NCI-H526 treated with DMSO at 0.1 percent for 48 hours (cell line): ENCODE data around the gene HNRNPL.
"Not testable (repeated sequence)": the region's sequence is repeated elsewhere in the genome, so short reads cannot be mapped to it uniquely, and the experiment has no call there.

Experiments
- DNase-seq: peaks from one replicate; lab custom pipeline; 2025; lab: John Stamatoyannopoulos, UW

Gene HNRNPL

DNA sequence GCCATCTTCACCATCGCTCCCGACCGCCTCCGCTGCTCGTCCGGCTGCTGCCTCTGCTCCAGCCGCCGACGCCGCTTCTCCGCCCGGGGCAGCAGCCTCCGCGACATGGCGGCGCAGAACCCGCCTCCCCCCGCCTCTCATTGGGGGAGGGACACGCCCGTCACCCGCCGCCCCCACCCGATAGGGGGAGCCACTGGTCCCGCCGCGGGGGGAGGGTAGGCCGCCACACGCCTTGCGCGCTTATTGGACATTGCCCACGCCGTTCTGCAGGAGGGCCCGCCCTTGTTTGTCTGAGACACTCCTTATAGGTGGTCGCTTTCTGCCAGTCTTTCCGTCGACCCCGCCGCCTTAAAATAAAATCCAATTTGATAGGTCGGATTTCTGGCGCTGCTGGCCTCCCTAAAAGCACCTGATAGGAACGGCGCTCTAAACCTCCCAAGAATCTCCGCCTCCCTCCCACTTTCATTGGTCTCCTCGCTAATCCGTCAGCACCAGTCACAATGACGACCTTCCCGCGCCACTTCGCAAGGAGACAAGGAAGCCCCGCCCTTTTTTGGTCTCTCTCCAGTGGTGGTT, at the start of gene HNRNPL:
Gene HNRNPL (minus strand): TSS at position 127 of the 576 bp plus-strand sequence. CDS start 20 bp downstream, at position 107.
- peak; percentile 100 for DNase-seq

- DNase-seq = no peak
Observed at GRCh38 chr19:38898788-38899446, 49.1 kb upstream of the HNRNPL start.

DNA sequence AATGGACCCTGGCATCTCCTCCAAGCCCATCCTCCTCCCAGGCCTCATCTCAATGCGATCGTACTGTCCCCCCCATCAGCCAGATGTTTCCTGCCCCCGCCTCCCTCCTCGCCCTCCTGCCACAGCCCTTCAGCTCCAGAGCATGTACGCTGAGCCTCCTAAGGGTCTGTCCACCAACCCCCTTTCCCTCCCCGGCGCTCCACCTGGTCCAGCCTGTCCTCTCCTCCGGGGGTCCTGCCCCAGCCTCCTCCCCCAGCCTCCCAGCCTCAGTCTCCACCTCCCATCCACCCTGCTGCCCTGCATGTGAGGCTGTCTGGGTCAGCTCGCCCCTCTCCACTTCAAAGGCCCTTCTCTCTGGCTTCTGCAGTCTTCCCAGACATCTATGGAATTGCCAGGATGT, 45.2 kb upstream of the HNRNPL start:
- DNase-seq = no peak

DNA sequence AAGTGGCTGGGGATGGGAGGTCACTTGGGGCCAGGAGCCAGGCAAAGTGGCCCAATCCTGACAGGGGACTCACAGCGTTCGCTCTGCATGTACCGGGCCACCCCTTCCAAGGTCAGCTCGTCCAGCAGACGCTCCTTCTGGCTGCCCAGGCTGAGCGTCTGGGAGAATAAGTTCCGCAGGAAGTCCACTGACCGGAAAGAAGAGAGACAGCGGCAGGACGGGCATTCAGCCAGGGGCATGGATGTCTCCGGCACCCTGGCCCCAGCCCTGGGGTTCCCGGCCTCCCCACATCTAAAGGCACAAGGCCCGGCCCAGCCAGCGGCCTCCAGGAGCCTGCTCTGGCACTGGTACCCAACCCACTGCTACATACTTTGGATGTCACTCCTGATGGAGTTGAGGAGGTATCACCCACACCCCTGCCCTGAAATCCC, 43.6 kb upstream of the HNRNPL start:
- DNase-seq = no peak

DNA sequence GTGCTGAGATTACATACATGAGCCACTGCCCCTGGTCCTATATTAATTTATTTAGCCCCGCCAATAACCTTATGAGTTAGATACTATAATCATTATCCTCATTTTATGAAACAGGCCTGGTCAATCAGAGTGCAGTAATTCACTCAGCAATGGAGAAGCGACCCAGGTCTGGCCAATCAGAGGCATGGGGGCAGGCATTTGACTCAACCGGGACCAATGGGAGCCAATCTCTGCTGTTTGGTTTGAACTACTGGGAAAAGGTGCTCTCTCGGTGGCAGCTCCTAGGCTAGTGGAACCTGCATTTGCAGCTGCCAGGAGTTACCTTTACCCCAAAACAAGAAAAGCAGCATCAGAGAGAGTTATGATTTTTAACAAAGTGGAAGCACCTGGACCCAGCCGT, 43.1 kb upstream of the HNRNPL start:
- DNase-seq = no peak

- no peak for DNase-seq
Observed at GRCh38 chr19:38891771-38892170, 42.0 kb upstream of the HNRNPL start.

GRCh38 chr19:38890686-38891085, 40.9 kb upstream of the HNRNPL start:
- no peak for DNase-seq

DNA sequence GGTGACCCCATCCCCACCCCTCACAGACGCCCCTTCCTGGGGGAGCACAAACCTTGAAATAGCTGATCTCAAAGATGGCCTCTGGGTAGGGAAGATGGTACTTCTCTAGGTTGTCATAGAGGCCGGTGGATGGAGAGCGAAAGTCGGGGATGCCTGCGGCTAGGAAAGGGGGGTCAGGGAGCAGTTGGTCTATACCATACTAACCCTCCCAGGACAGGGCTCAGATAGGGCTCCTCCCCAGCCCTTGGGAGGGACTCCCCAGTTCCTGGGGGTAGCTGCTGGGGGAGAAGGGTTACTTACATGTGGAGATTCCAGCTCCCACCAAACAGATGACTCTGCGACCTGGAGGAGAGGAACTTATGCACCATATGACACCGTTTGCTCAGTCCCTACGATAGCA, 40.0 kb upstream of the HNRNPL start:
- no peak for DNase-seq

DNA sequence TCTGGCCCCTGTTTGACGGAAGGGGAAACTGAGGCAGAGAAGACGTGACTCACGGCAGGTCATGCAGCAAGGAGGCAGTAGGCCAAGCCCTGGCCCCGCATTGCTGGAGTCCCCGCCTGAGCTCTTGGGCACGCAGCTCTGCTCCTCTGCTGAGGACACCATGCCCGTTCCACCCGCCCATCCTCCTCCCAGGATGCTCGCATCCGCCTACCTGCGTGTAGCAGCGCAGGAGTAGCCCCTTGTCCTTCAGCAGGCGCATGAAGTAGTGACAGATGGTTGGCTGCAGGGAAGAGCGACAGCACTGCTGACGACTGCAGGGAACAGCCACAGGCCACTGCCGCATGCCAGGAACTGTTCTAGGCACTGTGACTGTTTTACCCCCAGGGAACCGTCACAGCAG, 39.1 kb upstream of the HNRNPL start:
- DNase-seq = no peak

DNA sequence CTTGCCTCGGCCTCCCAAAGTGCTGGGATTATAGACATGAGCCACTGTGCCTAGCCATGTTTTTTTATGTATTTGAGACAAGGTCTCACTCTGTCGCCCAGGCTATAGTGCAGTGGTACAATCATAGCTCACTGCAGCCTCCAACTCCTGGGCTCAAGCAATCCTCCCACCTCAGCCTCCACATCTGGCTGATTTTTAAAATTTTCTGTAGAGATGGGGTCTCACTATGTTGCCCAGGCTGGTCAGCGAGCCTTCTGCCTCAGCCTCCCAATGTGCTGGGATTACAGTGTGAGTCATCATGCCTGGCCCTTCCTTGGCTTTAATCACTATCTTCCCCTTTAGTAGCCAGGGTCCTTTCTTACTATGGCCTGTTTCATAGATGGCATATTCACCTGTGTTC, 34.9 kb upstream of the HNRNPL start:
- not testable (repeated sequence) for DNase-seq

DNA sequence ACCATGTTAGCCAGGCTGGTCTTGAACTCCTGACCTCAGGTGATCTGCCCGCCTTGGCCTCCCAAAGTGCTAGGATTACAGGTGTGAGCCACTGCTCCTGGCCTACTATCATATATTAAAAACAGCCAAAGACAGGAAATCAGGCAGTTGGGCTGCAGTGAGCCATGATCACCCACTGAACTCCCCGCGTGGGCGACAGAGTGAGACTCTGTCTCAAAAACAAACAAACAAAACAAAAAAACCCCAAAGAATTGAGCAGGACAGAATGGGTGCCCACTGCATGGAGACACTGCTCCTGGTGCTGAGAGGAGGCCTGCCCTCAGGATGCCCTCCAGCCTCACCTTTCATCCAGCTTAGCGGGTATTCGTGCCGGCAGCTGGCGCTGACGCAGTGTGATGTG, 33.5 kb upstream of the HNRNPL start:
- no peak for DNase-seq

- DNase-seq = no peak
Observed at GRCh38 chr19:38880882-38881609, 31.3 kb upstream of the HNRNPL start.

GRCh38 chr19:38880076-38880881, 30.5 kb upstream of the HNRNPL start:
- DNase-seq = no peak

- no peak for DNase-seq
Observed at GRCh38 chr19:38879400-38879751, 29.6 kb upstream of the HNRNPL start.

GRCh38 chr19:38878575-38879399, 29.0 kb upstream of the HNRNPL start:
- no peak for DNase-seq

DNA sequence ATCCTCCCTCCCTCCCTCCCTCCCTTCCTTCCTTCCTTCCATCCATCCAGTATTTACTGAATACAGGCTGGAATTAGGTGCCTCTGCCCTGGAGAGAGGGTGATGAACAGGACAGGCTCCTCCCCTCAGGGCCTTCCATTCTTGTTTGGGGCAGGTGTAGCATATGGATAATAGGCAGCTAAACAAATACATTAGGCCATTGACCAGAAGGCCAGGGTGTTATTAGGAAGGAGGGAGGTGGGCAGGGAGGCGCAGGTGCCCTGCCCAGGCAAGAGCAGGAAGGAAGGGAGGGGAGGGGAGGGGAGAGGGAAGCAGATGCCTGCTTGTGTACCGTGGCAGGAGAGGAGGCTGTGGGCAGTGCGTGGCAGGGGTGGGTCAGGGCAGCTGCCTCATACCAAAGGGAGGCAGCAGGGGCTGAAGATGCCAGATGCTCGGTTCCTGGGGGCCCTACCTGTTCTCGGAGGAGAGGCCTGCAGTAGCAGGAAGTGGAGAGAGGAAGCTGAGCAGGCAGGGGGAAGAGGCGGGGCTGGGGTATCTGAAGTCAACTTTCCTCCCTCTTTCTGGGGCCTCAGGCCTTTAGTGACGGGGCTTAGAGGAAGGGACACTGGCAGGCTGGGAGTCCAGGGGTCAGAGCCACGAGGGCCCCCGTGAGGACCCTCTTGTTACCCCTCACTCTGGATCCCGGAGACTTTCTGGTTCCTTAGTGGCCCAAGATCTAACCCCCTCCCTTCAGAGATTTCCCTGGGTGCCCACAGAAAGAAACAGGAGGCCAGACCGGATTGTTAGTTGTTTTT, 28.2 kb upstream of the HNRNPL start, which contains the start of gene RINL:
Gene RINL (minus strand): TSS at position 495 of the 794 bp plus-strand sequence. CDS start 1,533 bp downstream, outside the sequence.
- DNase-seq = peak; percentile 14

- no peak for DNase-seq
Observed at GRCh38 chr19:38875656-38876395, 26.0 kb upstream of the HNRNPL start.

DNA sequence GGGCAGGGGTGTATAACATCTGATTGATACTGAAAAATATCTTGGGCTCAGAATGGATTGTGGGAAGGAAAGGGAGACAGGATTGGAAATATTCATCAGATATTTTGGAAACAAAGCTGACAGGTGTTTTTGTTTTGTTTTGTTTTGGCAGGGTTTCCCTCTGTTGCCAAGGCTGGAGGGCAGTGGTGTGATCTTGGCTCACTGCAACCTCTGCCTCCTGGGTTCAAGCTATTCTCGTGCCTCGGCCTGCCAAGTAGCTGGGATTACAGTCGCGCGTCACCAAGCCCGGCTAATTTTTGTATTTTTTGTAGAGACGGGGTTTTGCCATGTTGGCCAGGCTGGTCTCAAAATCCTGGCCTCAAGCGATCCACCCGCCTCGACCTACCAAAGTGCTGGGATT, 23.6 kb upstream of the HNRNPL start:
- not testable (repeated sequence) for DNase-seq

DNA sequence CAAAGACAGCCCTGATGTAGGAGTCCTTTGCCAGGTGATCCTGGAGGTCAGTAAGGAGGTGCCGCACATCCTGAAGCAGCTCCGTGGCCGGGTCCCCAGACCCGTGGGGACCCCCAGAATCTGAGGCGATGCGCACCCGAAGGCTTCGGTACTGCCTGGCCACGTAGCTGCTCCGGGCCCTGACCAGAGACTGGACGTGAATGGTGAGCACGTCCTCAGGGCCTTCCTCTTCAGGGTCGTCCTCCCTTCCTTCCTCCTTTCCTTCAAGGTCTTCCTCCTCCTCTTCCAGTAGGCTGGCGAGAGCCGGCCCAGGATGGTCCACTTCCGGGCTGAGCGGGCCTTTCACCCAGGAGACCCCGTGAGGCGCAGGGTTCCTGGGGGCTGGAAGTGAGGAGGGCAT, 20.8 kb upstream of the HNRNPL start:
- DNase-seq = no peak
